A549 (cell line): ENCODE results near the gene SERPINA4. TPM values are rescaled to one million over a fixed set of nuclear protein-coding genes. Genes with fewer than 3 reads are reported as not detected.

Experiments
- ATAC-seq, 2 experiments: fragments of 200-7000 bp in 1 of 2; fragments of >200 bp in 1 of 2; cut with Nextera tagmentation in 1 of 2; cut with Tn5 transposase in 1 of 2; 3 replicates each; pipeline versions ENCODE4 v1.8.0 to v1.9.1; 2018 to 2020; ENCODE audit warnings: mild to moderate bottlenecking in 1 of 2, moderate library complexity in 1 of 2
- CTCF ChIA-PET: fragments of 300-600 bp; sonication (Branson Sonifier 250); formaldehyde crosslinking; extraction: SDS; loops from one replicate; lab custom pipeline; 2021; ENCODE audit warnings: antibody characterized with exemption, inconsistent platforms; lab: Yijun Ruan, JAX
- POLR2A ChIA-PET: fragments of 350-600 bp; formaldehyde crosslinking; extraction: SDS; loops from one replicate; lab custom pipeline; 2021; ENCODE audit warnings: antibody characterized with exemption, inconsistent platforms; lab: Yijun Ruan, JAX
- DNase-seq, 2 experiments: peaks; one replicate each; pipeline versions ENCODE4 v3.0.0 to v3.0.0-alpha.2; 2011 to 2016; ENCODE audit warnings: low read depth in 1 of 2, low spot score in 1 of 2
- FAIRE-seq: peaks from 2 replicates; lab custom pipeline; 2011; peaks lifted over from hg19 to GRCh38; lab: Jason Lieb, UNC
- H3K27ac ChIP-seq, 2 experiments: fragments of >200 bp; sonication (Bioruptor Twin); formaldehyde crosslinking; 3 replicates each; pipeline ENCODE4 v1.5.1; 2016 to 2017
- H3K4me1 ChIP-seq: fragments of >200 bp; sonication (Bioruptor Twin); formaldehyde crosslinking; 3 replicates; pipeline ENCODE4 v1.6.1; 2016
- H3K4me2 ChIP-seq: fragments of >200 bp; sonication (Bioruptor Twin); formaldehyde crosslinking; 3 replicates; pipeline ENCODE4 v1.6.1; 2016
- H3K4me3 ChIP-seq: fragments of >200 bp; sonication (Bioruptor Twin); formaldehyde crosslinking; 3 replicates; pipeline ENCODE4 v1.5.1; 2016
- H3K9me3 ChIP-seq: fragments of >200 bp; sonication (Bioruptor Twin); formaldehyde crosslinking; 3 replicates; pipeline ENCODE4 v1.6.1; 2016
- CEBPB ChIP-seq, 2 experiments: fragments of >200 bp in 1 of 2; sonication (Bioruptor Twin) in 1 of 2; formaldehyde crosslinking in 1 of 2; IDR thresholded peaks; 2 replicates each; pipeline ENCODE4 v1.6.1; 2012 to 2016
- CHD2 ChIP-seq: fragments of 150-350 bp; IDR thresholded peaks from 2 replicates; pipeline ENCODE4 v1.6.1; 2014; ENCODE audit warnings: low read length; ENCODE audit not compliant: partially characterized antibody
- EP300 ChIP-seq, 2 experiments: fragments of >200 bp; sonication (Bioruptor Twin); formaldehyde crosslinking; IDR thresholded peaks; 2 replicates in 1 of 2; 3 replicates in 1 of 2; pipeline ENCODE4 v1.6.1; 2016 to 2017
- FOSB ChIP-seq: fragments of 250-450 bp; sonication (Bioruptor Pico); IDR thresholded peaks from 2 replicates; pipeline ENCODE4 v1.5.0; 2020; ENCODE audit warnings: mild to moderate bottlenecking, moderate library complexity
- FOSL2 ChIP-seq, 2 experiments: fragments of 450-650 bp in 1 of 2; fragments of >200 bp in 1 of 2; sonication (Bioruptor Twin) in 1 of 2; formaldehyde crosslinking; IDR thresholded peaks; 2 replicates each; pipeline versions ENCODE4 v1.5.0 to v1.6.1; 2016 to 2020; ENCODE audit warnings: mild to moderate bottlenecking in 1 of 2, moderate library complexity in 1 of 2
- HDAC2 ChIP-seq: fragments of 200-600 bp; sonication (generic); IDR thresholded peaks from 2 replicates; pipeline ENCODE4 v1.6.1; 2016
- HOXB13 ChIP-seq: fragments of 250-450 bp; sonication (Bioruptor Pico); IDR thresholded peaks from 2 replicates; pipeline ENCODE4 v1.5.0; 2020; ENCODE audit warnings: low read depth, mild to moderate bottlenecking, moderate library complexity
- JUN ChIP-seq, 2 experiments: fragments of >200 bp; sonication (Bioruptor Twin); formaldehyde crosslinking; IDR thresholded peaks; 2 replicates in 1 of 2; 3 replicates in 1 of 2; pipeline ENCODE4 v1.6.1; 2016 to 2017
- NPAS2 ChIP-seq: fragments of 250-450 bp; sonication (Bioruptor Pico); IDR thresholded peaks from 2 replicates; pipeline ENCODE4 v1.8.0; 2022; ENCODE audit warnings: mild to moderate bottlenecking, moderate library complexity, borderline replicate concordance
- POLR2A ChIP-seq: IDR thresholded peaks from 2 replicates; pipeline ENCODE4 v1.6.1; 2012; ENCODE audit warnings: mild to moderate bottlenecking, low read length
- RFX5 ChIP-seq: fragments of 450-650 bp; IDR thresholded peaks from 2 replicates; pipeline ENCODE4 v1.7.1; 2014; ENCODE audit warnings: antibody characterized with exemption, mild to moderate bottlenecking, moderate library complexity
- RNF2 ChIP-seq: fragments of 200-600 bp; sonication (generic); IDR thresholded peaks from 2 replicates; pipeline ENCODE4 v1.6.1; 2016; ENCODE audit warnings: low read depth, mild to moderate bottlenecking, antibody characterized with exemption, moderate library complexity, borderline replicate concordance
- SMC3 ChIP-seq: fragments of >200 bp; sonication (Bioruptor Twin); formaldehyde crosslinking; IDR thresholded peaks from 3 replicates; pipeline ENCODE4 v1.6.1; 2018; ENCODE audit warnings: inconsistent platforms
- SREBF2 ChIP-seq: fragments of 450-650 bp; IDR thresholded peaks from 2 replicates; pipeline ENCODE4 v1.6.1; 2014; ENCODE audit warnings: mild to moderate bottlenecking, moderate library complexity
- TFCP2L1 ChIP-seq: fragments of 250-450 bp; sonication (Bioruptor Pico); IDR thresholded peaks from 2 replicates; pipeline ENCODE4 v1.5.0; 2021; ENCODE audit warnings: mild to moderate bottlenecking
- ZNF302 ChIP-seq: fragments of 250-450 bp; sonication (Bioruptor Pico); IDR thresholded peaks from 2 replicates; pipeline ENCODE4 v1.9.0; 2021; ENCODE audit warnings: inconsistent platforms, mild to moderate bottlenecking, moderate library complexity
- WGBS: methylation state at CpG from one replicate; pipeline ENCODE4 v1.1.6; 2017; ENCODE audit errors: missing lambda C conversion rate; 5-methylcytosine and 5-hydroxymethylcytosine counted together
- polyA plus RNA-seq, 4 experiments: library from polyadenylated mRNA; depleted of rRNA in 3 of 4; stranded (reverse); fragments of >200 nt; fragmentation: RNase III in 1 of 4; extraction: RNeasy Plus Mini Kit Qiagen cat#74134 plus additional on column Dnase treatment in 1 of 4; gene quantifications; 2 replicates in 3 of 4; 3 replicates in 1 of 4; pipeline ENCODE4 v1.2.3, GENCODE V29; 2011 to 2017
- TF ChIP-seq, protein P1 (sequence below): fragments of 200-600 bp; sonication (generic); IDR thresholded peaks from 2 replicates; pipeline ENCODE4 v1.6.1; 2016; ENCODE audit warnings: antibody characterized with exemption, mild to moderate bottlenecking, moderate library complexity
- TF ChIP-seq, protein P2 (sequence below): fragments of >200 bp; sonication (Bioruptor Twin); formaldehyde crosslinking; IDR thresholded peaks from 2 replicates; pipeline ENCODE4 v1.6.1; 2016
- TF ChIP-seq, protein P3 (sequence below): IDR thresholded peaks from 2 replicates; pipeline ENCODE4 v1.6.1; 2012
- TF ChIP-seq, protein P4 (sequence below): fragments of 250-450 bp; sonication (Bioruptor Pico); IDR thresholded peaks from 2 replicates; pipeline ENCODE4 v1.5.0; 2020; ENCODE audit warnings: low read depth, mild to moderate bottlenecking, moderate library complexity
- TF ChIP-seq, protein P5 (sequence below): IDR thresholded peaks from 2 replicates; pipeline ENCODE4 v1.6.1; 2012
- TF ChIP-seq, protein P6 (sequence below): IDR thresholded peaks from 2 replicates; pipeline ENCODE4 v1.6.1; 2012; ENCODE audit warnings: low read depth, borderline replicate concordance

Gene SERPINA4
- polyA plus RNA-seq, 2 of the 4 experiments (the other 2 are of a cell fraction), result 0.08 TPM; not detected in 1

DNA sequence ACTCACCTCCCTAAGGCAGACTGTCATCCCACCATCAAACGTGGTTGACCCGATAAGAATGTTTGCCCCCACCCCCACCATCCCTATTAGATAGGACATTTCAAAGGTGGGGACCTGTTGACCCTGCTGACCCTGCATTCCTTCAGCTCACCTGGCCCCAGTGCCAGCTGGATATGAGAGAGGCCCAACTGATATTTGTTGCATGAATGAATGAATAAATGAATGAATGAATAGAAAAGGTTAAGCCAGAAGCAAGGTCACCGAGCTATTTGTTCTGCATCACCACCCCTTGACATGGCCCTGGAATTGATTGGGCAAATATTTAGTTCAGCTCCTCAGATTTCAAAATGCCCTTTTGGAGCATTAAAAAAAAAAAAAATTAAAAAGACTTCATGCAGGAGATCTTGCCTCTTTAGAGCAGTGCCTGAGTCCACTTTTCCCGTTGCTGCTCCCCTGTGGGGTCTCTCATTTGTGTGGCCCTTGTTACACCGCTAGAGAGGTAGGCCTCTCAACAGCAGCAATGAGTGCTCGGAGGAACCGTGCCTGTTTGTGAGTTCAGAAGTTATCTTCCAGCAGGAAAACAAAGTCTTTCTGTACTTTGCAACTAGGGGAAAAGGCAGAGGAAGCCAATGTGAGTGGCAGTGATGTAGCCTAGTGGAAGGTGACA, 11.5 kb downstream of the SERPINA4 start (continued):
- TF ChIP-seq, protein P1, sequence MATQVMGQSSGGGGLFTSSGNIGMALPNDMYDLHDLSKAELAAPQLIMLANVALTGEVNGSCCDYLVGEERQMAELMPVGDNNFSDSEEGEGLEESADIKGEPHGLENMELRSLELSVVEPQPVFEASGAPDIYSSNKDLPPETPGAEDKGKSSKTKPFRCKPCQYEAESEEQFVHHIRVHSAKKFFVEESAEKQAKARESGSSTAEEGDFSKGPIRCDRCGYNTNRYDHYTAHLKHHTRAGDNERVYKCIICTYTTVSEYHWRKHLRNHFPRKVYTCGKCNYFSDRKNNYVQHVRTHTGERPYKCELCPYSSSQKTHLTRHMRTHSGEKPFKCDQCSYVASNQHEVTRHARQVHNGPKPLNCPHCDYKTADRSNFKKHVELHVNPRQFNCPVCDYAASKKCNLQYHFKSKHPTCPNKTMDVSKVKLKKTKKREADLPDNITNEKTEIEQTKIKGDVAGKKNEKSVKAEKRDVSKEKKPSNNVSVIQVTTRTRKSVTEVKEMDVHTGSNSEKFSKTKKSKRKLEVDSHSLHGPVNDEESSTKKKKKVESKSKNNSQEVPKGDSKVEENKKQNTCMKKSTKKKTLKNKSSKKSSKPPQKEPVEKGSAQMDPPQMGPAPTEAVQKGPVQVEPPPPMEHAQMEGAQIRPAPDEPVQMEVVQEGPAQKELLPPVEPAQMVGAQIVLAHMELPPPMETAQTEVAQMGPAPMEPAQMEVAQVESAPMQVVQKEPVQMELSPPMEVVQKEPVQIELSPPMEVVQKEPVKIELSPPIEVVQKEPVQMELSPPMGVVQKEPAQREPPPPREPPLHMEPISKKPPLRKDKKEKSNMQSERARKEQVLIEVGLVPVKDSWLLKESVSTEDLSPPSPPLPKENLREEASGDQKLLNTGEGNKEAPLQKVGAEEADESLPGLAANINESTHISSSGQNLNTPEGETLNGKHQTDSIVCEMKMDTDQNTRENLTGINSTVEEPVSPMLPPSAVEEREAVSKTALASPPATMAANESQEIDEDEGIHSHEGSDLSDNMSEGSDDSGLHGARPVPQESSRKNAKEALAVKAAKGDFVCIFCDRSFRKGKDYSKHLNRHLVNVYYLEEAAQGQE, result no peak
- TF ChIP-seq, protein P2, sequence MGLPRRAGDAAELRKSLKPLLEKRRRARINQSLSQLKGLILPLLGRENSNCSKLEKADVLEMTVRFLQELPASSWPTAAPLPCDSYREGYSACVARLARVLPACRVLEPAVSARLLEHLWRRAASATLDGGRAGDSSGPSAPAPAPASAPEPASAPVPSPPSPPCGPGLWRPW, result no peak
- TF ChIP-seq SREBF2 (no peak), CEBPB (IDR thresholded peaks at IDR 0.05) (no peak), ZNF302 (CRISPR knock-in tag) (no peak)
- TF ChIP-seq, protein P3, sequence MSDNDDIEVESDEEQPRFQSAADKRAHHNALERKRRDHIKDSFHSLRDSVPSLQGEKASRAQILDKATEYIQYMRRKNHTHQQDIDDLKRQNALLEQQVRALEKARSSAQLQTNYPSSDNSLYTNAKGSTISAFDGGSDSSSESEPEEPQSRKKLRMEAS, result no peak

DNA sequence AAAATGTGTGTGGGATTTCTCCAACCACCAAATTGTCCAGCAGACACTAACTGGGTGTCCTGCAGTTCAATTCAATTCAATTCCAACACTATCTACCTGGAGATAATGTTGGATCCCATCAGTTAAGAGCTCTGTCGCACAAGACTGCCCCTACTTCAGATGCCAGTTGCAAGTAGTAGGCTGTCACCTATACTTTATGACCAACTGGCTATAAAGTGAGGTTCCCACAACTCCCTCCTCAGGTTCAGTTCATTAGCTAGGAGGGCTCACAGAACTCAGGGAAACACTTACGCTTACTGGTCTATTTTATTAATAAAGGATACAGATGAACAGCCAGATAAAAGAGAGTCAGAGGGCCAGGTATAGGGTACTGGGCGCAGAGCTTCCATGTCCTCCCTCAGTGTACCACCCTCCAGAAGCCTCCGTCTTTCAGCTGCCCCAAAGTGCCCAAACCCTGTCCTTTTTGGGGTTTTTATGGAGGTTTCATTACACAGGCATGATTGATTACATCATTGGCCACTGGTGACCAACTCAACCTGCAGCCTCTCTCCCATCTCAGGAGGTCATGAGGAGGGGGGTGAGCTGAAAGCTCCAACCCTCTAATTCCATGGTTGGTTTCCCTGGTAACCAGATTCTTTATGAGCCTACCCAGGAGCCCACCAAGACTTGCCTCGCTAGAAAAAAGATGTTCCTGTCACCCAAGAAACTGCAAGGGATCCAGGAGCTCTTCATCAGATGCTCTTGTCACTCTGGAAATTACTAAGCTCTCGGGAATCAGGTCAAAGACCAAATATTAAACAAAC, 12.4 kb downstream of the SERPINA4 start:
- Histone ChIP-seq H3K4me3 (no peak overlapping the region), H3K27ac (no peak overlapping the region), H3K9me3 (no peaks in the 10 kb centered on the region), H3K4me1 (no peaks in the 10 kb centered on the region), H3K4me2 (no peak overlapping the region)
- ATAC-seq (no peak), DNase-seq (no peak), FAIRE-seq (no peak)
- ChIA-PET CTCF (interaction anchor here (2.2 kb wide), 1 partner anchor 10 kb away, joined by 10 read pairs; no protein-coding TSS in a partner anchor), POLR2A (no interaction called here)
- 61% methylated on average over 6 of the region's 6 CpGs for WGBS
- no peak for TF ChIP-seq POLR2A
- TF ChIP-seq SMC3, result no peak
- TF ChIP-seq, protein P3, result no peak
- TF ChIP-seq TFCP2L1 (CRISPR knock-in tag), result no peak
- TF ChIP-seq, protein P4, sequence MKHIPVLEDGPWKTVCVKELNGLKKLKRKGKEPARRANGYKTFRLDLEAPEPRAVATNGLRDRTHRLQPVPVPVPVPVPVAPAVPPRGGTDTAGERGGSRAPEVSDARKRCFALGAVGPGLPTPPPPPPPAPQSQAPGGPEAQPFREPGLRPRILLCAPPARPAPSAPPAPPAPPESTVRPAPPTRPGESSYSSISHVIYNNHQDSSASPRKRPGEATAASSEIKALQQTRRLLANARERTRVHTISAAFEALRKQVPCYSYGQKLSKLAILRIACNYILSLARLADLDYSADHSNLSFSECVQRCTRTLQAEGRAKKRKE, result no peak
- TF ChIP-seq HOXB13, result no peak
- TF ChIP-seq NPAS2 (CRISPR knock-in tag), result no peak
- TF ChIP-seq RNF2, result no peak
- TF ChIP-seq, protein P1, result no peak
- TF ChIP-seq JUN (IDR thresholded peaks at IDR 0.05), result no peak
- no peak for TF ChIP-seq CEBPB (IDR thresholded peaks at IDR 0.05)
- no peak for TF ChIP-seq FOSL2 (IDR thresholded peaks at IDR 0.05)
- TF ChIP-seq FOSL2 (CRISPR knock-in tag; IDR thresholded peaks at IDR 0.05), result no peak
- TF ChIP-seq HDAC2, result no peak
- TF ChIP-seq RFX5, result no peak
- TF ChIP-seq FOSB (CRISPR knock-in tag), result no peak
- TF ChIP-seq, protein P5, sequence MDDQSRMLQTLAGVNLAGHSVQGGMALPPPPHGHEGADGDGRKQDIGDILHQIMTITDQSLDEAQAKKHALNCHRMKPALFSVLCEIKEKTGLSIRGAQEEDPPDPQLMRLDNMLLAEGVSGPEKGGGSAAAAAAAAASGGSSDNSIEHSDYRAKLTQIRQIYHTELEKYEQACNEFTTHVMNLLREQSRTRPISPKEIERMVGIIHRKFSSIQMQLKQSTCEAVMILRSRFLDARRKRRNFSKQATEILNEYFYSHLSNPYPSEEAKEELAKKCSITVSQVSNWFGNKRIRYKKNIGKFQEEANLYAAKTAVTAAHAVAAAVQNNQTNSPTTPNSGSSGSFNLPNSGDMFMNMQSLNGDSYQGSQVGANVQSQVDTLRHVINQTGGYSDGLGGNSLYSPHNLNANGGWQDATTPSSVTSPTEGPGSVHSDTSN, result no peak
- no peak for TF ChIP-seq EP300 (IDR thresholded peaks at IDR 0.05)
- no peak for TF ChIP-seq CHD2
- TF ChIP-seq, protein P6, sequence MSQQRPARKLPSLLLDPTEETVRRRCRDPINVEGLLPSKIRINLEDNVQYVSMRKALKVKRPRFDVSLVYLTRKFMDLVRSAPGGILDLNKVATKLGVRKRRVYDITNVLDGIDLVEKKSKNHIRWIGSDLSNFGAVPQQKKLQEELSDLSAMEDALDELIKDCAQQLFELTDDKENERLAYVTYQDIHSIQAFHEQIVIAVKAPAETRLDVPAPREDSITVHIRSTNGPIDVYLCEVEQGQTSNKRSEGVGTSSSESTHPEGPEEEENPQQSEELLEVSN, result no peak
